HL-60 (cell line): ENCODE measurements around the gene SMIM26.
"Not testable (repeated sequence)": the region's sequence is repeated elsewhere in the genome, so short reads cannot be mapped to it uniquely, and the experiment has no call there.

ENCODE experiments used
- DNase-seq, 2 experiments: peaks; one replicate each; pipeline ENCODE4 v3.0.0-alpha.2; 2010 to 2020; ENCODE audit warnings: low read depth in 1 of 2, low spot score in 1 of 2
- H3K27ac ChIP-seq: fragments of 250-450 bp; sonication (Bioruptor Pico); replicated peaks from 2 replicates; pipeline ENCODE4 v1.5.1; 2020; ENCODE audit warnings: mild to moderate bottlenecking, moderate library complexity
- H3K27me3 ChIP-seq: fragments of 250-450 bp; sonication (Bioruptor Pico); 2 replicates; pipeline ENCODE4 v1.5.1; 2021; ENCODE audit warnings: mild to moderate bottlenecking, moderate library complexity; ENCODE audit not compliant: insufficient read depth, poor library complexity, severe bottlenecking
- H3K4me3 ChIP-seq: replicated peaks from 2 replicates; pipeline ENCODE4 v1.5.1; 2011; ENCODE audit warnings: mild to moderate bottlenecking, control low read depth, low read length; ENCODE audit not compliant: insufficient read depth
- CTCF ChIP-seq: IDR thresholded peaks from one replicate; pipeline ENCODE4 v1.5.1; 2011; ENCODE audit warnings: low read length, control low read depth, inconsistent platforms; ENCODE audit not compliant: insufficient read depth
- GABPA ChIP-seq: IDR thresholded peaks from 2 replicates; pipeline ENCODE4 v1.6.1; 2012; ENCODE audit warnings: low read depth
- POLR2AphosphoS5 ChIP-seq: IDR thresholded peaks from 2 replicates; pipeline ENCODE4 v1.6.1; 2012; ENCODE audit warnings: low read depth
- REST ChIP-seq: IDR thresholded peaks from 2 replicates; pipeline ENCODE4 v1.6.1; 2012; ENCODE audit warnings: low read depth; ENCODE audit not compliant: insufficient replicate concordance
- SPI1 ChIP-seq: IDR thresholded peaks from 2 replicates; pipeline ENCODE4 v1.6.1; 2012; ENCODE audit warnings: low read depth, mild to moderate bottlenecking, borderline replicate concordance

Gene SMIM26

GRCh38 chr20:18524646-18525045, 42.6 kb upstream of the SMIM26 start:
- H3K4me3 ChIP-seq: no peak overlapping the region
- TF ChIP-seq REST: no peak
- no peak for TF ChIP-seq SPI1
- TF ChIP-seq CTCF: no peak
- no peak for TF ChIP-seq POLR2AphosphoS5
- TF ChIP-seq GABPA: no peak
- H3K27ac ChIP-seq: no peak overlapping the region
- no peaks in the 10 kb centered on the region for H3K27me3 ChIP-seq
- DNase-seq: no peak

- not testable (repeated sequence) for H3K27ac ChIP-seq, H3K4me3 ChIP-seq, DNase-seq, H3K27me3 ChIP-seq
Observed at GRCh38 chr20:18526761-18527160, 40.5 kb upstream of the SMIM26 start.

GRCh38 chr20:18527339-18527738, 39.9 kb upstream of the SMIM26 start:
- no peak overlapping the region for H3K4me3 ChIP-seq
- H3K27me3 ChIP-seq: no peaks in the 10 kb centered on the region
- no peak overlapping the region for H3K27ac ChIP-seq
- no peak for TF ChIP-seq CTCF
- DNase-seq: no peak

GRCh38 chr20:18527836-18528235, 39.4 kb upstream of the SMIM26 start:
- no peak overlapping the region for H3K4me3 ChIP-seq
- no peak overlapping the region for H3K27ac ChIP-seq
- no peaks in the 10 kb centered on the region for H3K27me3 ChIP-seq
- no peak for TF ChIP-seq REST
- DNase-seq: no peak

- Histone ChIP-seq H3K4me3 (no peak overlapping the region), H3K27me3 (no peaks in the 10 kb centered on the region), H3K27ac (no peak overlapping the region)
- no peak for TF ChIP-seq GABPA
- TF ChIP-seq SPI1: no peak
- TF ChIP-seq REST: no peak
- no peak for TF ChIP-seq CTCF
- no peak for DNase-seq
Observed at GRCh38 chr20:18529041-18529440, 38.2 kb upstream of the SMIM26 start.
